HG02943 (cell line): ENCODE measurements around the gene IFNA17.
"Not testable (repeated sequence)": the region's sequence is repeated elsewhere in the genome, so short reads cannot be mapped to it uniquely, and the experiment has no call there.

ENCODE experiments used
- ATAC-seq: cut with Tn5 transposase; IDR thresholded peaks from one replicate; pipeline ENCODE4 v1.9.1; 2021; ENCODE audit warnings: mild to moderate bottlenecking, low read depth, moderate library complexity; ENCODE audit not compliant: unreplicated experiment

The IFNA17 gene

GRCh38 chr9:21212160-21212559 is 15.9 kb downstream of the IFNA17 start:
- not testable (repeated sequence) for ATAC-seq

DNA sequence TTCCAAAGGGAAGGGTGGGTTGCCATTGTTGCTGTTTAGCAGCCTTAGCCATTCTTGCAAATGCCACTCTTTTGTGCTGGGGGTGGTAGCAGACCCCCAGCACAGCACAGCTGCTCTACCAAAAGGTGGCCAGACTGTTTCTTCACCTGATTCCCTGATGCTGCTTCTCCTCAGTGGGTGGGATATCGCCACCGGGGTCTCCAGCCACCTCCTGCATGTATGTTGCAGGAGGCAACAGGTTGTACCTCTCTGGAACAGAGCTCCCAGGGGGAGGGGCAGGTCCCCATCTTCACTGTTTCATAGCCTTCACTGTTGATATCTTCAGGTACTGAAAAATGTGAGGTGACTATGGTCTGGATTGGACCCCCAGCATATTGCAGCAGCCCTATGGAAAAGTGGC is 17.2 kb downstream of the IFNA17 start:
- ATAC-seq, result not testable (repeated sequence)

- ATAC-seq, result no peak
Observed at GRCh38 chr9:21210311-21210710, 17.7 kb downstream of the IFNA17 start.

- not testable (repeated sequence) for ATAC-seq
Observed at GRCh38 chr9:21207043-21207442, 21.0 kb downstream of the IFNA17 start, which contains the start of gene IFNA10. TSS of gene IFNA10 (minus strand) at chr9:21207143. CDS start at chr9:21207097, 46 bp downstream.

DNA sequence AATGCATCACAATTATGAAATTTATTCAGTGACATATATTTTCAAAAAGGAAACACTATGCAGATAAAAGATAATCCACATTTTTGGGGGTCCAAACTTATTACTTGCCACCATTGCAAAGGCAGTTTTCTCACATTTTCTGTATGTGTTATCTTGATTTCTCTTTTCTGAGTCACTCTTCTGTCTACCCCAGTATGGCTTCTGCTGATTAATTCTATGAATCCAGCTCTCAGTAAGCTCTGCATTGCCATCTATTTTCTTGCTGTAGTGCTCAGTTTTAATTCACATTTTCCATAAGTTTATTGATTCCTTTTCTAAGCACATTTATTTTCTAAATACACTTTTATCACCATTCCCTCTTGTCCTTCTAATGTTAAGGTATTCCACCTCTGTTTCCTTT is 22.8 kb downstream of the IFNA17 start:
- ATAC-seq, result no peak

- ATAC-seq, result not testable (repeated sequence)
Observed at GRCh38 chr9:21202105-21202504, 25.9 kb downstream of the IFNA17 start, which contains the start of gene IFNA7. TSS of gene IFNA7 (minus strand) at chr9:21202205. CDS start at chr9:21202165, 40 bp downstream.

DNA sequence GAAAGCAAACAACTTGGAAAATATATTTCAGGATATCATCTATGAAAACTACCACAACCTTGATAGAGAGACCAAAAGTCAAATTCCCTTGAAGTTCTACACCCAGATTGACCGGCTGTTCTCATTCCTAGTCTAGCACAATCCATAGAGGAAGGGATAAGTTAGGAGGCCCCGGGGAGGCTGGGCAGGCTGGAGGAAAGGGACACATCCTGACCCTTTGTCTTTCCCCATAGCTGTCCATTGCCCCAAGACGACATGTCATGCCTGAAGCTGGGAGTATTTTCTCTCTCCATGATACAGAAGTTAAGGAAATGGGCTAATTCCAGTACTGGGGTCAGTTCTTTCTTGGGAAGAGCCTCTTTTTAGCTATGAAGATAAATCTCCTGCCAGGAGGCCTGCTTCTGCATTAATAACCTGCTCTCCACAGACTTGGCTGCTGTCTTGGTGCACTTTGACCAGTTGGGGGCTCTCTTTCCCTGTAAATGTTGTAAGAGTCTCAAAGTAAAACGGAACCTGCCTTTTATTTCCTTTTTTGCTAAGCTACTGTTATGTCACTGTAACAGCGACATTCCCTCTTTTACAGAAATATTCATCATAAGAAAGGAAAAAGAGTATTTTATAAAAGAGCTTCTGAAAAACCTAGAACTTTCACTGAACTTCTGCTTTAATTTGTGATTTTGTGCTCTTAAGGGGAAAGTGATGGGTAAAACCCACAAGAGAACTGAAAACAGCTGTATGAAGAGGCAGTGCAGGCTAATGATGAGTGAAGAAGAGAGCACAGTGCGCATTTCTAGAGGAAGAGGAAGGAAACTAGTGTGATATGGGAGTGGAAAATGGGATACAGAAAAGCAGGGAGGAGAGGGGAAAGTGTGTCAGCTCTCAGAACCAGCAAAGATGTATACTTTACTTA is 32.9 kb downstream of the IFNA17 start:
- peak; percentile 95 for ATAC-seq

GRCh38 chr9:21187487-21187886 is 40.5 kb downstream of the IFNA17 start, which contains the start of gene IFNA4:
TSS of gene IFNA4 (minus strand) at chr9:21187587. CDS start at chr9:21187531, 56 bp downstream.
- ATAC-seq, result not testable (repeated sequence)

GRCh38 chr9:21182810-21183736 is 44.9 kb downstream of the IFNA17 start:
- ATAC-seq, result peak; percentile 92
